Keratinocyte (primary cell): ENCODE measurements around the gene MIA2.

Source experiments
- EZH2 ChIP-seq: IDR thresholded peaks from one replicate; pipeline ENCODE4 v1.6.1; 2012; ENCODE audit warnings: inconsistent platforms, mild to moderate bottlenecking, low read length, moderate library complexity
- TF ChIP-seq, protein P1 (sequence below), 3 experiments: IDR thresholded peaks in 1 of 3; conservative IDR thresholded peaks in 1 of 3; optimal IDR thresholded peaks in 1 of 3; 2 replicates in 2 of 3; 3 replicates in 1 of 3; pipeline versions ENCODE3 to v1.5.1; 2011; ENCODE audit warnings: low read length in 3 of 3, mild to moderate bottlenecking in 3 of 3, moderate library complexity in 2 of 3, control low read depth in 1 of 3, inconsistent platforms in 1 of 3; ENCODE audit not compliant: insufficient read depth in 2 of 3; ENCODE audit errors: extremely low read depth in 1 of 3

DNA sequence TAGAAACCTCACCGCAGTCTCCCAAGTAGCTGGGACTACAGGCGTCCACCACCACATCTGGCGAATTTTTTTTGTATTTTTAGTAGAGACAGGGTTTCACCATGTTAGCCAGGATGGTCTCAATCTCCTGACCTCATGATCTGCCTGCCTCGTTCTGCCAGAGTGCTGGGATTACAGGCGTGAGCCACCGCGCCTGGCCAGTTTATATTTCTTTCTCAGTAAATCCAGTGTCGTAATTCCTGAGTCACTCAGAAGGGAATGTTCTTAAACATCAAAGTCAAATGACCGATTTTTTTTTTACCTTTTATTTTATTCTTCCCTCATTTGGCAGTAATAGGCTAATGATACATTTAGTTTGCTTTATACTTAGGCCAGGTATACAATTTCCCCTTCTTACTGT lies 118.0 kb downstream of the MIA2 start:
- TF ChIP-seq, protein P1, sequence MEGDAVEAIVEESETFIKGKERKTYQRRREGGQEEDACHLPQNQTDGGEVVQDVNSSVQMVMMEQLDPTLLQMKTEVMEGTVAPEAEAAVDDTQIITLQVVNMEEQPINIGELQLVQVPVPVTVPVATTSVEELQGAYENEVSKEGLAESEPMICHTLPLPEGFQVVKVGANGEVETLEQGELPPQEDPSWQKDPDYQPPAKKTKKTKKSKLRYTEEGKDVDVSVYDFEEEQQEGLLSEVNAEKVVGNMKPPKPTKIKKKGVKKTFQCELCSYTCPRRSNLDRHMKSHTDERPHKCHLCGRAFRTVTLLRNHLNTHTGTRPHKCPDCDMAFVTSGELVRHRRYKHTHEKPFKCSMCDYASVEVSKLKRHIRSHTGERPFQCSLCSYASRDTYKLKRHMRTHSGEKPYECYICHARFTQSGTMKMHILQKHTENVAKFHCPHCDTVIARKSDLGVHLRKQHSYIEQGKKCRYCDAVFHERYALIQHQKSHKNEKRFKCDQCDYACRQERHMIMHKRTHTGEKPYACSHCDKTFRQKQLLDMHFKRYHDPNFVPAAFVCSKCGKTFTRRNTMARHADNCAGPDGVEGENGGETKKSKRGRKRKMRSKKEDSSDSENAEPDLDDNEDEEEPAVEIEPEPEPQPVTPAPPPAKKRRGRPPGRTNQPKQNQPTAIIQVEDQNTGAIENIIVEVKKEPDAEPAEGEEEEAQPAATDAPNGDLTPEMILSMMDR (optimal IDR thresholded peaks at IDR 0.05 in 1 of 3, IDR thresholded peaks at IDR 0.05 in 1 of 3, conservative IDR thresholded peaks at IDR 0.05 in 1 of 3; ENCODE audit: extremely low read depth in 1 of 3, insufficient read depth in 2 of 3, low read length in 3 of 3), result no peak
- TF ChIP-seq EZH2, result no peak
